ENCODE measurements around the gene GM2A. TPM values are rescaled to one million over a fixed set of nuclear protein-coding genes. Genes with fewer than 3 reads are reported as not detected.
"Not testable (repeated sequence)": the region's sequence is repeated elsewhere in the genome, so short reads cannot be mapped to it uniquely, and the experiment has no call there.

Gene GM2A
- total RNA-seq, 2 experiments from 2014 or later, result 13.4 to 18.7 TPM

DNA sequence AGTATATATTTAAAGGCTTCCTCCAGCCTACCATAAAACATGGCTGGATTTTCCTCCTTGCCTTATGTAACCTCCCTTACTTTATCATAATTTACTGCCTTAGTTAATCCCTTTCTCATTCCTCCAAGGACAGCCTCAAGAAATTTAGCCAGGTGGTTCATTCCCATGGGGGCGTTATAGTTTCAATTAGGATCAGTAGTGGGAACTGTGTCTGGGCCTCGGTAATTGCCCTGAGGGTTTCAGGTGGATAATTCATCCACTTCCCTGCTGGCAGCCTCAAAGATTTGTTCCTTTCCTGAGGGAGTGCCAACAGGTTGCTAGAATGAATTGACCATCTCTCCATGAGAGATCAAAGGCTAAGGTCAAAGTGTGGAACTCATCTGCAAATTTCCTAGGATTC lies 4.3 kb upstream of the GM2A start:
- CTCF ChIA-PET, result interaction anchor here (0.7 to 1.9 kb wide), 5 partner anchors 9 to 84 kb away, joined by 3 to 5 read pairs (median 4); no protein-coding TSS in a partner anchor
- no peak overlapping the region for H3K4me3 Mint-ChIP-seq
- ATAC-seq (no peak), DNase-seq (no peak)
- no peaks in the 10 kb centered on the region for H3K27me3 Mint-ChIP-seq
- H3K27ac Mint-ChIP-seq, result no peak overlapping the region
- H3K36me3 Mint-ChIP-seq, result peaks cover 2% of the 10 kb centered on the region
- peaks cover 51% of the 10 kb centered on the region for H3K4me1 Mint-ChIP-seq
- H3K9me3 Mint-ChIP-seq (ENCODE audit: low read depth), result no peaks in the 10 kb centered on the region

DNA sequence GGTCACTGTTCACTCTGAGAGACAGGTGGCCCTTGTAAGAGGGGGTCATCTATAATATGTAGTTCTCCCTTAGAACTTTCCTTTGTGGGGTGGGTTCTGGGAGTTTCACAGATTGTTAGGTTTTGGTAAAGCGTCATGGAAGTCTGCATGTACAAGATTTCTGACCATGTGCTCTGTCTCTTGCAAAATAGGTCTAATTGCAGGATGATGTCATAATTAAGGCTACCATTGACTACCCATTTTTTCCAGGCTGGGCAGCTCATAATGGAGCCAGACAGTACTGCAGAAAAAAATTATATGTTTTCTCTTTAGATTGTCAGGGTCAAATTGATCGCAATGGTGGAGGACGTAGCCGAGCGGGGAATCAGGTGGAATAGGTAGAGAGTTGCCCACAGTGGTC lies 3.7 kb upstream of the GM2A start:
- H3K4me1 Mint-ChIP-seq, result peaks cover 49% of the 10 kb centered on the region
- H3K9me3 Mint-ChIP-seq (ENCODE audit: low read depth), result no peaks in the 10 kb centered on the region
- CTCF ChIA-PET, result interaction anchor here (0.7 to 1.3 kb wide), 3 partner anchors 9 to 35 kb away, joined by 3 read pairs; no protein-coding TSS in a partner anchor
- DNase-seq (no peak), ATAC-seq (no peak)
- H3K27me3 Mint-ChIP-seq, result no peaks in the 10 kb centered on the region
- peaks cover 2% of the 10 kb centered on the region for H3K36me3 Mint-ChIP-seq
- no peak overlapping the region for H3K4me3 Mint-ChIP-seq
- no peak overlapping the region for H3K27ac Mint-ChIP-seq

DNA sequence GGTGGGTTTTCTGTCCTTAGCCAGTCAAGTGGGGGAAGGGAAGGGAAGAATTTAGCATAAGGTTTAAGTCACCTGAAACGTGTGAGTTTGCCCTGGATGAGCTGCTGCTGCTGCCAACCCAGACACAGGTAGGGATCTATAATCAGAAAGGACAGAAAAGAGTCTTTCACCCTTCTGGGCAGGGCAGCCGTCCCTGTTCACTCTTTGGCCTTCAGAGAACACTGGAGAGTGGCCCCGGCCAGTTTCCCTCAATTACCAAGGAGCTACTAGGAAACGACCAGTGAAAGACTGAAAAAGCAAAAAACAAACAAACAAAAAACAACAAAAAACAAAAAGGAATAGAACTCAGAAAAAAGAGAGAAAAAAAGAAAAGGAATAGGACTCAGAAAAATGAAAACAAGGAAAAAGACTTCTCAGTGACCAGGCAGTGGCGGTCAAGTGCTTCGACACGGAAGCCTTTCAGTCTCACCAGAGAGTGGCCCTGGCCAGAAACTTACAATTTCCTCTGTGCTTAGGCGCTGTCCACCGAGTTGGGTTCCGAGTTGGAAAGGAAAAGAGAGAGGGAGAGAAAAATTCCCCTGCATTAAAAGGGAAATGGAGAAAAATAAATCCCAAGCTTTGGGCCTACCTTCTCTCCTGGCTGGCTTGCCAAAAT lies 2.5 kb upstream of the GM2A start:
- Mint-ChIP-seq H3K4me1 (peaks cover 41% of the 10 kb centered on the region), H3K9me3 (ENCODE audit: low read depth) (no peaks in the 10 kb centered on the region), H3K27me3 (no peaks in the 10 kb centered on the region), H3K27ac (peak overlapping the region; percentile 86), H3K4me3 (peak overlapping the region; percentile 92), H3K36me3 (peaks cover 2% of the 10 kb centered on the region)
- DNase-seq (no peak), ATAC-seq (no peak)
- CTCF ChIA-PET, result interaction anchor here (1.2 to 3.3 kb wide), 6 partner anchors 10 to 108 kb away, joined by 3 to 26 read pairs (median 6); partner anchors contain the start of gene CCDC69

DNA sequence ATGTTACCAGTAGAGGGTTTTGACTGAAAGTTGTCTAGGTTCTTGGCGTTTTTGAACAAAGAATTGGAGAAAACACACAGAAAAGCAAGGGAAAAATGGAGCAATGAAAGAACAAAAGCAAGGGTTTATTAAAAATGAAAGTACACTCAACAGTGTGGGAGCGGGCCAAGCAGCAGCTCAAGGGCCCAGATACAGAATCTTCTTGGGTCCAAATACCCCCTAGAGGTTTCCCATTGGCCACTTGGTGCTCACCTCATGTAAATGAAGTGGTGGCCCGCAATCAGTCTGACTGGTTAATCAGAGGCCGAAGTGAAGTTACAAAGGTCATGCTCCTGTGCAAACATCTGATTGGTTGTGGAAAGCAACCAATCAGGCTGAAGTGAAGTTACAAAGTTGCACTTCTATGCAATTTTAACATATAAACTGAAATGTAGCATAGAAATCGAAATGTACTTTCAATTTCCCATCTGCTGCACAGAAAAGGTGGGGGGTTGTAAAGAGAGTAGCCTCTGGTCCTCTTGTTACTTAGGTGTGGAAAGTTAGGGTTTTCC lies 1.9 kb upstream of the GM2A start:
- ATAC-seq, result peak; percentile 45

DNA sequence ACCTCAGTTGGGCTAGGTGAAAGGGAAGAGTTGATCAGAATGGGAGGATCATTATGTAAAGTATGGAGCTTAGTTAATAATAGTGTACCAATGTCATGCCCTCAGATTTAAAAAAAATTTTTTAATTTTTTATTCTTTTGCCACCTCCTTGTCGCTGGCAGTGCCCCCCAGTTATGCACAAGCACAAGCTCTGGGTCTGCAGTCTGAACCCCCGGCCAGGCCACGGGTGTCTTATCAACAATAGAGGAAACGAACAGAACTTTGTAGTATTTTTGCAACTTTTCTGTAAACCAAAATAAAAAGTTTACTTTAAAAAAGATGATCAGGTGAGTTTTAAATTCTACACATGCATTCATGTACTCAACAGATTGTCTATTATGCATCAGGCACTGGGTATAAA lies 1.4 kb upstream of the GM2A start:
- ATAC-seq (no peak), DNase-seq (no peak)
- H3K4me3 Mint-ChIP-seq, result peak overlapping the region; percentile 92
- peak overlapping the region; percentile 86 for H3K27ac Mint-ChIP-seq
- no peaks in the 10 kb centered on the region for H3K9me3 Mint-ChIP-seq (ENCODE audit: low read depth)
- CTCF ChIA-PET, result interaction anchor here (1.1 to 3.3 kb wide), 10 partner anchors 9 to 405 kb away, joined by 4 to 26 read pairs (median 6); partner anchors contain the start of genes CCDC69 and IRGM
- H3K36me3 Mint-ChIP-seq, result peaks cover 2% of the 10 kb centered on the region
- no peaks in the 10 kb centered on the region for H3K27me3 Mint-ChIP-seq
- peaks cover 36% of the 10 kb centered on the region for H3K4me1 Mint-ChIP-seq

More for the DNA sequence above, 1.9 kb upstream of the GM2A start:
- peak overlapping the region; percentile 92 for H3K4me3 Mint-ChIP-seq
- H3K9me3 Mint-ChIP-seq (ENCODE audit: low read depth), result no peaks in the 10 kb centered on the region
- peaks cover 2% of the 10 kb centered on the region for H3K36me3 Mint-ChIP-seq
- CTCF ChIA-PET, result interaction anchor here (1.2 to 3.3 kb wide), 6 partner anchors 10 to 109 kb away, joined by 3 to 26 read pairs (median 6); partner anchors contain the start of gene CCDC69
- H3K27me3 Mint-ChIP-seq, result no peaks in the 10 kb centered on the region
- peaks cover 36% of the 10 kb centered on the region for H3K4me1 Mint-ChIP-seq
- DNase-seq, result peak; percentile 90
- H3K27ac Mint-ChIP-seq, result peak overlapping the region; percentile 86

DNA sequence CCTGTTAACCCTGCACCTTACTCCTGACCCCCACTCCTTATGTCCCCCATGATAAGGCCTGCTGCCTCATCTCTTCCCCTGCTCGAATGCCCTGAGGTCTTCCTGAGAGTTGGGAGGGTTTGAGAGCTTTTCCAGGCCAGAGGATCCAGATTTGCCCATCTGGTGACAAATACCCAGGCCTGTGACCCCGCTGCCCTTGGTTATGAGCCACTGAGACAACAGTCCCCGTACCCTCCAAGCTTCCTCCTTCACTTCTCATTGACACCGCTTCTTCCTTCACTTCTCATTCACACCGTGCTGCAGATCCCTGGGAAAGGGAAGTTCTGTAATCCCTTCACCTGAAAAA lies 593 bp downstream of the GM2A start:
- CTCF ChIA-PET, result interaction anchor here (1.6 to 1.9 kb wide), 2 partner anchors 11 to 105 kb away, joined by 6 to 7 read pairs; no protein-coding TSS in a partner anchor
- peak overlapping the region; percentile 81 for H3K27ac Mint-ChIP-seq
- no peak for ATAC-seq
- H3K27me3 Mint-ChIP-seq, result no peaks in the 10 kb centered on the region
- H3K36me3 Mint-ChIP-seq, result peaks cover 2% of the 10 kb centered on the region
- H3K4me3 Mint-ChIP-seq, result peak overlapping the region; percentile 92
- peaks cover 28% of the 10 kb centered on the region for H3K4me1 Mint-ChIP-seq
- no peaks in the 10 kb centered on the region for H3K9me3 Mint-ChIP-seq (ENCODE audit: low read depth)
- DNase-seq, result no peak

DNA sequence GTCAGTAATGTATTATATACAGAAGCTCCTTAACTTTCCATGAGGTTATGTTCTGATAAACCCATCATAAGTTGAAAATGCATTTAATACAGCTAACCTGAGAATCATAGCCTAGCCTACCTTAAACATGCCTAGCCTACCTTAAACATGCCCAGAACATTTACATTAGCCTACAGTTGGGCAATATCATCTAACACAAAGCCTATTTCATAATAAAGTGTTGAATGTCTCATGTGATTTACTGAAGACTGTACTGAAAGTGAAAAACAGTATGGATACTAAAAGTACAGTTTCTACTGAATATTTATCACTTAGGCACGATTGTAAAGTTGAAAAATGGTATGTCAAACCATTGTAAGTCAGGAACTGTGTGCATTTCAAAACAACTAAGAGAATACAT lies 1.6 kb downstream of the GM2A start:
- Mint-ChIP-seq H3K4me1 (peaks cover 28% of the 10 kb centered on the region), H3K9me3 (ENCODE audit: low read depth) (no peaks in the 10 kb centered on the region), H3K27ac (no peak overlapping the region), H3K36me3 (peaks cover 2% of the 10 kb centered on the region), H3K27me3 (no peaks in the 10 kb centered on the region), H3K4me3 (no peak overlapping the region)
- no peak for ATAC-seq
- CTCF ChIA-PET, result interaction anchor here (0.5 to 1.1 kb wide), 3 partner anchors 129 to 579 kb away, joined by 3 read pairs; no protein-coding TSS in a partner anchor
- no peak for DNase-seq

DNA sequence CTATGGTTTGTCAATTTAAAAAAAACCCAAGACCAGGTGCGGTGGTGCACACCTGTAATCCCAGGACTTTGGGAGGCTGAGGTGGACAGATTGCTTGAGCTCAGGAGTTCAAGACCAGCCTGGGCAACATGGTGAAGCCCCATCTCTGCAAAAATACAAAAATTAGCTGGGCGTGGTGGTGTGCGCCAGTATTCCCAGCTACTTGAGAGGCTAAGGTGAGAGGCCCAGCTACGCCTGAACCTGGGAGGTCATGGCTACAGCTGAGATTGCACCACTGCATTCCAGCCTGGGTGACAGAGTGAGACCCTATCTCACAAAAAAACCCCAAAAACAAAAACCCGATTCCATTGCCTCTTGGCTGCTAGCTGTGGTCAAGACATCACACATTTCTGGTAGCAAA lies 2.0 kb downstream of the GM2A start:
- not testable (repeated sequence) for DNase-seq; ATAC-seq; H3K27me3 Mint-ChIP-seq; H3K36me3 Mint-ChIP-seq; H3K9me3 Mint-ChIP-seq (ENCODE audit: low read depth); H3K4me3 Mint-ChIP-seq; H3K27ac Mint-ChIP-seq
- CTCF ChIA-PET, result interaction anchor here (1.0 to 1.1 kb wide), 2 partner anchors 130 to 139 kb away, joined by 3 read pairs; no protein-coding TSS in a partner anchor
- peaks cover 28% of the 10 kb centered on the region for H3K4me1 Mint-ChIP-seq

DNA sequence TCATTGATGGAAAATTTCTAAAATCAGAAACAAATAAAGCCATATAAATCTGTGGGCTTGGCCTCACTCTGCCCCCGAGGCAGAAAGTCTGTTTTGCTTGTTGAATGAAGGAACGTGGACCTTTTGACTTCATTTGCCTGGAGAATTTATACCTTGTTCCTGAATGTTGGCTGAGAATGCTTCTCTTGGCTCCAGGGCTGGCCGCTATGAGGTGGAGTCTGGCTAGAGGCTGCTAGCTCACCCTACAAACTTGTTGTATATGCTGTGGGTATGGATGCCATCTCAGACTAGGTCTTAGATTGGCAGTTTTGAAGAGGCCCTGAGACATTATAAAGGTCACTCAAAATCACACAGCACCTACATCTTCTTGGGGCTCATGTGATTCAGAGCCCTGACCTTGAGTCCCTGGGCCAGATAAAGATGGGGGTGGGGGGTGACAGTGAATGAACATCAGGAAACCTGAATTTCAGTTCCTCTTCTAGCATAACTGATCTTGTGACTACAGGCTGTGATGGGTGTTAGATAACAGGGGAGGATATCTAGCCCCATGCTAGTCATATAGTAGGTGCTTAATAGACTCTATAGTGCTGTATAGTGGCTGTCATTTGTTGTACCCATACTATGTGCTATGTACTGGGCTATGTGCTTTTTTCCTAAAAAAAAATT lies 2.8 kb downstream of the GM2A start:
- DNase-seq, result no peak
- H3K36me3 Mint-ChIP-seq, result no peaks in the 10 kb centered on the region
- no peak overlapping the region for H3K27ac Mint-ChIP-seq
- no peaks in the 10 kb centered on the region for H3K9me3 Mint-ChIP-seq (ENCODE audit: low read depth)
- H3K27me3 Mint-ChIP-seq, result no peaks in the 10 kb centered on the region
- CTCF ChIA-PET, result no interaction called here
- H3K4me3 Mint-ChIP-seq, result no peak overlapping the region
- H3K4me1 Mint-ChIP-seq, result peaks cover 21% of the 10 kb centered on the region
- ATAC-seq, result no peak

DNA sequence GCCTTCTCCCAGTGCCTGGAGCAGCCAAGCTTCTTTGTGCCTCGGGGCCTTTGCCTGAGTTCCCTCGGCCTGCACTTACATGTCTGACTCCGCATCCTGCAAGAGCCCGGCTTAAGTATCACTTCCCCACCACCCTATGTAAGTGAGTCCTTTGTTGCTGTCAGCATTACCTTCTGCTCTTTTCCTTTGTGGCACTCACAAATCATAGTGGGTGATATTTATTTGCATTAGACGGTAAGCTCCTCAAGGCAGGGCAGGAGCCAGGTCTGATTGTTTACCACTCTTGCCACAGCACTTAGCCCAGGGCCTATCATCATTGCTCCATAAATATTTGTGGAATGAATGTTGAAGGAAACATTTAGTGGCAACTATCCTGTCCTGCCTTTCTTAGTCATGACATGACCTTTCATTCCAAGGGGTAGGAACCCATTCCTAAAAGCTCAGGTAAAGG lies 4.8 kb downstream of the GM2A start:
- peaks cover 9% of the 10 kb centered on the region for H3K4me1 Mint-ChIP-seq
- no peaks in the 10 kb centered on the region for H3K27me3 Mint-ChIP-seq
- DNase-seq (no peak), ATAC-seq (no peak)
- CTCF ChIA-PET, result interaction anchor here (0.5 to 1.3 kb wide), 4 partner anchors 58 to 159 kb away, joined by 3 read pairs; no protein-coding TSS in a partner anchor
- no peak overlapping the region for H3K4me3 Mint-ChIP-seq
- H3K36me3 Mint-ChIP-seq, result peaks cover 5% of the 10 kb centered on the region
- no peaks in the 10 kb centered on the region for H3K9me3 Mint-ChIP-seq (ENCODE audit: low read depth)
- H3K27ac Mint-ChIP-seq, result no peak overlapping the region

DNA sequence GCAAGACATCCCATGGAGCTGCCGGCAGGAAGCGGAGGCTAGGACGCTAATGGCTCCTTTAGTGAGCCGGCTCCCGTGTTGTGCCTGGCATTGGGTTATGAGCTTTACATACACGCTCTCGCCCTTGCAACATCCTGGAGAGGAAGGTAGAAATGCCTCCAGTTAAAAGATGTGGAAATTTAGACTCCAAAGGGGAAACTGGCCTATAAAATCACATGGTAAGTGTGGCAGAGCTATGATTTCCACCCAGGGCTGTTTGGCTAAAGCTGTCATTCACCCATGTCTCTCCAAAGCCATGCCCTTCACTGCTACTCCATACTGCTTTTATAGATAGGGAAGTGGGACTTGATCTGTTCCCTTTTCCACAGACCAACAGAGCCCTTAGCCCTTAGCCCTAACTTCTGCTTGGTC lies 5.2 kb downstream of the GM2A start:
- no peak for DNase-seq
- Mint-ChIP-seq H3K27ac (no peak overlapping the region), H3K4me1 (peaks cover 9% of the 10 kb centered on the region), H3K9me3 (ENCODE audit: low read depth) (no peaks in the 10 kb centered on the region), H3K36me3 (peaks cover 6% of the 10 kb centered on the region), H3K4me3 (no peak overlapping the region), H3K27me3 (no peaks in the 10 kb centered on the region)
- CTCF ChIA-PET, result interaction anchor here (0.9 to 1.0 kb wide), 2 partner anchors 58 to 160 kb away, joined by 3 read pairs; no protein-coding TSS in a partner anchor
- no peak for ATAC-seq

DNA sequence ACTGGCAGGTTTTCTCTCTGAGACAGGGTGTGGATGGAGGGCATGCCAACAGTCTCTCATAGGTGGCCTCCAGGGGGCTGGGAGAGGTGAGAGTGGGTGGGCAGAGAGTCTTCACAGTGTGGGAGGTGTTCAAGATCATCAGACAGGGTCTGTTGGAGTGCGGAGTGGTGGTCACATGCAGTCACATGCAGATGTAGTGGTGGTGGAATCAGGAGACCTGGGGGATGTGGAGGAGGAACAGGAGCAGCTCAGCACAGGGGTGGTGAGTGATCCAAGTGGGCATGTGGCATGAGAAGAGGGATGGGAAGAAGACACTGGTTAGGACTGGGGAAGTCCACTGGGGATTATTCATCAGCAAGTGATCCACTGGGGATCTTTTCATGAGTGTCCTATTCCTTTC lies 5.8 kb downstream of the GM2A start:
- H3K9me3 Mint-ChIP-seq (ENCODE audit: low read depth), result no peaks in the 10 kb centered on the region
- ATAC-seq (no peak), DNase-seq (no peak)
- no peaks in the 10 kb centered on the region for H3K27me3 Mint-ChIP-seq
- H3K27ac Mint-ChIP-seq, result no peak overlapping the region
- no peak overlapping the region for H3K4me3 Mint-ChIP-seq
- peaks cover 9% of the 10 kb centered on the region for H3K4me1 Mint-ChIP-seq
- peaks cover 9% of the 10 kb centered on the region for H3K36me3 Mint-ChIP-seq
- CTCF ChIA-PET, result interaction anchor here (0.9 to 1.3 kb wide), 3 partner anchors 57 to 189 kb away, joined by 3 to 5 read pairs (median 3); no protein-coding TSS in a partner anchor

DNA sequence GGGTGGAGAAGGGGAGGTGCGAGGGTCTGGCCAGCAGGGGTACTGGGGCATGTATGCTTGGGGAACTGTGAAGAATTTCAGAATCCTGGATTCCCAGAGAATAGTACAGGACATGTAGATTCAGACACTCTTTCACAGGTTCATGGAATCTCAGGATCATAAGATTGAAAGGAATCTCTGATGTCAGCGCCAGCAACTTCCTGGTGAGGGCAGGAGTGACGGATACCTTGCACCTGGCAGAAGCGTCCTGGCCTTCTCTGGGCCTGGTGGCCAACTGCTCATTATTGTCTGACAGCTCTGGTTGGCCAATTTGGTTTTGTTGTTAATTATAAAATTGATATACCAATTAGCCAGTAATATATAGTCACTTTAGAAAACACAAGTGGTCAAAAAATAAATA lies 6.9 kb downstream of the GM2A start:
- Mint-ChIP-seq H3K36me3 (peaks cover 15% of the 10 kb centered on the region), H3K27me3 (no peaks in the 10 kb centered on the region), H3K27ac (no peak overlapping the region), H3K9me3 (ENCODE audit: low read depth) (no peaks in the 10 kb centered on the region), H3K4me3 (no peak overlapping the region), H3K4me1 (peaks cover 12% of the 10 kb centered on the region)
- no peak for ATAC-seq
- DNase-seq, result no peak
- CTCF ChIA-PET, result interaction anchor here (1.2 to 1.3 kb wide), 2 partner anchors 134 to 188 kb away, joined by 3 to 5 read pairs; no protein-coding TSS in a partner anchor

Data from activated CD8-positive, alpha-beta memory T cell treated with anti-CD3 and anti-CD28 coated beads, Interleukin-2, amount 10 ng/mL, durations not matched to agents 7 days and 5 days (primary cell).